PC-3 (cell line): ENCODE results near the gene RASA2.

ENCODE experiments used
- CTCF ChIP-seq: fragments of 300-600 bp; sonication (generic); conservative IDR thresholded peaks from 2 replicates; pipeline ENCODE4 v1.5.1; 2017; ENCODE audit warnings: antibody characterized with exemption, low read depth, mild to moderate bottlenecking, low read length
- EZH2 ChIP-seq: fragments of 300-600 bp; sonication (generic); IDR thresholded peaks from one replicate; pipeline ENCODE4 v1.6.1; 2017; ENCODE audit warnings: antibody characterized with exemption, mild to moderate bottlenecking, low read length; ENCODE audit not compliant: unreplicated experiment
- EZH2phosphoT487 ChIP-seq: fragments of 300-600 bp; sonication (generic); IDR thresholded peaks from 2 replicates; pipeline ENCODE4 v1.6.1; 2018; ENCODE audit warnings: mild to moderate bottlenecking, antibody characterized with exemption, low read length, borderline replicate concordance

DNA sequence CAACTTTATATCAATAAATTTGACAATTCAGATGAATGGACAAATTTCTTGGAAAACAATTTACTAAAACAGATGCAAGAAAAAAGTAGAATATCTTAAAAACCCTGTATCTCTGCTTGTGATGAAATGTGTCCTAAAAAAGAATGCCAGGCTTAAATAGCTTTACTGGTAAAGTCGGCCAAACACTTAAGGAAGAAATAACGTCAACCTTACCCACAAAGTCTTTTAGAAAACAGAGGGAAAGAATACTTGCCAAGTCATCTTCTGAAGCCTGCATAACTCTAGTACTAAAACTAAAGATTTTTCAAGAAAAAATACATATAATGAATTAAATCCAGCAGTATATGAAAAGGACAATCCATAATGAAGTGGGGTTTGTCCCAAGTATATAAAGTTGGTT, 111.1 kb downstream of the RASA2 start:
- TF ChIP-seq CTCF (no peak), EZH2phosphoT487 (no peak), EZH2 (no peak)
